BLaER1 (cell line): ENCODE results near the gene IFFO2.
"Not testable (repeated sequence)": the region's sequence is repeated elsewhere in the genome, so short reads cannot be mapped to it uniquely, and the experiment has no call there.

ENCODE experiments used
- H3K27ac ChIP-seq: shearing (Covaris generic); formaldehyde crosslinking; 2 replicates; pipeline ENCODE4 v1.8.1; 2022
- H3K27me3 ChIP-seq: shearing (Covaris generic); formaldehyde crosslinking; 2 replicates; pipeline ENCODE4 v1.8.1; 2022
- H3K36me3 ChIP-seq: shearing (Covaris generic); formaldehyde crosslinking; 2 replicates; pipeline ENCODE4 v1.8.1; 2022
- H3K4me1 ChIP-seq: shearing (Covaris generic); formaldehyde crosslinking; 2 replicates; pipeline ENCODE4 v1.8.1; 2022
- H3K4me2 ChIP-seq: shearing (Covaris generic); formaldehyde crosslinking; 2 replicates; pipeline ENCODE4 v1.8.1; 2022
- H3K4me3 ChIP-seq: shearing (Covaris generic); formaldehyde crosslinking; 2 replicates; pipeline ENCODE4 v1.8.1; 2022
- H3K9ac ChIP-seq: shearing (Covaris generic); formaldehyde crosslinking; 2 replicates; pipeline ENCODE4 v1.8.1; 2022
- H3K9me3 ChIP-seq: shearing (Covaris generic); formaldehyde crosslinking; 2 replicates; pipeline ENCODE4 v1.8.1; 2022
- H4K20me1 ChIP-seq: shearing (Covaris generic); formaldehyde crosslinking; 2 replicates; pipeline ENCODE4 v1.8.1; 2022
- Cebpa-rat ChIP-seq: shearing (Covaris generic); IDR thresholded peaks from 2 replicates; pipeline ENCODE4 v1.8.1; 2022

The IFFO2 gene

DNA sequence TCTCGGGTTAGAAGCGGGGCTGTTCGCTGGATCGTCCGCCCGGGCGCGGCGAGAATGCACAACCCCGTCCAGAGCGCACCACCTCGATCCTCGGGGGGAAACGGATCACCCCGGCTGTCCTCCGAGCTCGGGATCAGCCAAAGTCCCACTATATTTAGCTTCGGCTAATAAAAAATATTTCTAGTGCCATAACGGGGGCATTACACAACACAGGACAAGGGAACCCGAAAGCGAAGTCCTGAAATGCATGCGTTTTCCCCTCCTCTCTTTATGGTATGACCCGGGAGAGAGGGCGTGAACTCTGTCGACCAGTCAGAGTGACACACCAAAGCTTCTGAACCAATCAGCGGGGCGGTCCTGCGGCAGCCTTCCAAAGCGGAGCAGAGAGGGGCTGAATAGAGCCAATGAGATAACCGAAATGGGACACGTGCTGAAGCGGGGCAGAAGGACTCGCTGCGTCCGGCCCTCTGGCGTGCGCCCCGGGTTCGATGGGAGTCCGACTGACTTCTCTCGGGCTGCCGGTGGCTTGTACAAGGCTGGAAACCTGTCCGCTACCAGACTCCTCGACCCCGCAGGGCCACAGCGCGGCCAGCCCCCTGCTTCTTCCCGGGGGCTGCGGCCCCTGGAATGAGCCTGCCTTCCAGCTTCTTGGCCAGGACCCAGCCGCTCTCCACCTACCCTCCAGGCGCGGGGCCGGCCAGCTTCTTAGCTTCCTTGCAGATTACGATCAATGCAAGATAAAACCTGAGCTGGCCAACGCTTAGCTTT lies 53.8 kb downstream of the IFFO2 start, which contains the start of gene ALDH4A1:
ALDH4A1 (minus strand) TSS at position 33 of the 768 bp plus-strand sequence; CDS start at position 1, 32 bp downstream.
- H3K27ac ChIP-seq, result peak within 1 kb of the TSS; percentile 99
- H3K27me3 ChIP-seq, result no peaks in the 10 kb centered on the region
- peaks cover 11% of the 10 kb centered on the region for H3K36me3 ChIP-seq
- H3K9me3 ChIP-seq, result no peaks in the 10 kb centered on the region
- H3K4me1 ChIP-seq, result peaks cover 83% of the 10 kb centered on the region
- no peak for TF ChIP-seq Cebpa-rat
- peak within 1 kb of the TSS; percentile 97 for H3K9ac ChIP-seq
- peaks cover 21% of the 10 kb centered on the region; the same call in 1 of the 2 replicates for H4K20me1 ChIP-seq
- H3K4me2 ChIP-seq, result peak within 1 kb of the TSS; percentile 99
- H3K4me3 ChIP-seq, result peak within 1 kb of the TSS; percentile 95

GRCh38 chr1:18901952-18902522 lies 54.4 kb downstream of the IFFO2 start:
- peaks cover 18% of the 10 kb centered on the region for H3K36me3 ChIP-seq
- H3K9me3 ChIP-seq, result no peaks in the 10 kb centered on the region
- H3K27me3 ChIP-seq, result no peaks in the 10 kb centered on the region
- H3K4me2 ChIP-seq, result peak overlapping the region; percentile 99
- H4K20me1 ChIP-seq, result peaks cover 21% of the 10 kb centered on the region; the same call in 1 of the 2 replicates
- H3K9ac ChIP-seq, result peak overlapping the region; percentile 97
- no peak for TF ChIP-seq Cebpa-rat
- peak overlapping the region; percentile 95 for H3K4me3 ChIP-seq
- H3K4me1 ChIP-seq, result peaks cover 76% of the 10 kb centered on the region
- H3K27ac ChIP-seq, result peak overlapping the region; percentile 99

GRCh38 chr1:18901147-18901951 lies 55.1 kb downstream of the IFFO2 start:
- Histone ChIP-seq H3K4me2 (peak overlapping the region; percentile 99), H3K4me3 (peak overlapping the region; percentile 95)

DNA sequence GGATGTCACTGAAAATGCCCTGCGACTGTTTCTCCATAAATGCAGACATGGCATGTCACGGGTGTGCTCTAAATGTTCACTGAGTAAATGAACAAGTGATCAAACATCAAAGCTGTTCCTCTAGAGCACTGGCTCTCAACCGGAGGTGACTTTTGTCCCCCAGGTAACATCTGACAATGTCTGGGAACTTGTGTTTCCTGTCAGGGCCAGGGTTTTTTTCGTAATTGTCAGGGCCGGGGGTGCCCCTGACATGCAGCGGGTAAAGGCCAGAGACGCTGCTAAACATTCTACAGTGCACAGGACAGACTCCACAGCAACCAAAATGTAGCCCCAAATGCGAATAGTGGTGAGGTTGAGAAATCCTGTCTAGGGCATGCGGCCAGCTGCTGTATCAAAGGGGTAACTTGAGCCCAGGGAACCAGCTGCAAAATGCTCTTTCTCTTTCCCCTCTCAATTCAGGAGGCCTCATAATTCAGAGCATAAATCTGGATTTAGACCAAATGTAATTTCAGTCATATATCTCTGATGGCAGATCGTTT lies 56.1 kb downstream of the IFFO2 start:
- Histone ChIP-seq H3K36me3 (peaks cover 33% of the 10 kb centered on the region), H3K27ac (no peak overlapping the region), H3K4me2 (peak overlapping the region; percentile 99), H4K20me1 (peaks cover 21% of the 10 kb centered on the region; the same call in 1 of the 2 replicates), H3K4me3 (no peak overlapping the region), H3K9ac (no peak overlapping the region), H3K4me1 (peaks cover 59% of the 10 kb centered on the region), H3K9me3 (no peaks in the 10 kb centered on the region), H3K27me3 (no peaks in the 10 kb centered on the region)
- no peak for TF ChIP-seq Cebpa-rat

More at GRCh38 chr1:18901147-18901951, 55.1 kb downstream of the IFFO2 start:
- Histone ChIP-seq H3K27ac (no peak overlapping the region), H4K20me1 (peaks cover 21% of the 10 kb centered on the region; the same call in 1 of the 2 replicates), H3K27me3 (no peaks in the 10 kb centered on the region), H3K4me1 (peaks cover 69% of the 10 kb centered on the region), H3K9me3 (no peaks in the 10 kb centered on the region), H3K36me3 (peaks cover 23% of the 10 kb centered on the region), H3K9ac (peak overlapping the region; percentile 97)
- no peak for TF ChIP-seq Cebpa-rat

GRCh38 chr1:18899363-18900049 lies 57.0 kb downstream of the IFFO2 start:
- no peak for TF ChIP-seq Cebpa-rat
- Histone ChIP-seq H3K9me3 (no peaks in the 10 kb centered on the region), H3K4me2 (peak overlapping the region; percentile 99), H3K27ac (no peak overlapping the region), H3K36me3 (peaks cover 37% of the 10 kb centered on the region), H3K4me3 (no peak overlapping the region), H3K27me3 (no peaks in the 10 kb centered on the region), H3K4me1 (peaks cover 54% of the 10 kb centered on the region), H4K20me1 (peaks cover 21% of the 10 kb centered on the region; the same call in 1 of the 2 replicates), H3K9ac (peak overlapping the region; percentile 43; the same call in 1 of the 2 replicates)

GRCh38 chr1:18898567-18898966 lies 57.9 kb downstream of the IFFO2 start:
- no peak for TF ChIP-seq Cebpa-rat
- H3K27me3 ChIP-seq, result no peaks in the 10 kb centered on the region
- H4K20me1 ChIP-seq, result peaks cover 21% of the 10 kb centered on the region; the same call in 1 of the 2 replicates
- H3K4me3 ChIP-seq, result no peak overlapping the region
- no peak overlapping the region for H3K9ac ChIP-seq
- peak overlapping the region; percentile 99 for H3K4me2 ChIP-seq
- peaks cover 47% of the 10 kb centered on the region for H3K4me1 ChIP-seq
- H3K9me3 ChIP-seq, result no peaks in the 10 kb centered on the region
- peaks cover 37% of the 10 kb centered on the region for H3K36me3 ChIP-seq
- no peak overlapping the region for H3K27ac ChIP-seq

DNA sequence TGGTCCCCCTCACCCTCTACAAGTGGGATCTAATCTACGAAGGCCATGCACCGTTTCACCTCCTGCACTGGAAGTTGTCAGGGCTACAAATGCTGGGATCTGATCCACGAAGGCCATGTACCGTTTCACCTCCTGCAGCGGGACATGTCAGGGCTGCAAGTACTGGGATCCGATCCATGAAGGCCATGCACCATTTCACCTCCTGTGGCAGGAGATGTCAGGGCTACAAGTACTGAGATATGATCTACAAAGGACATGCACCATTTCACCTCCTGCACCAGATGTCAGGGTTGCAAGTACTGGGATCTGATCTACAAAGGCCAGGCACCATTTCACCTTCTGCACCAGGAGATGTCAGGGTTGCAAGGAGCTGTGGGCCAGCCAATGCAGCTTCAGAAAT lies 61.2 kb downstream of the IFFO2 start:
- H3K36me3 ChIP-seq, result peaks cover 37% of the 10 kb centered on the region
- peaks cover 48% of the 10 kb centered on the region for H3K4me1 ChIP-seq
- peaks cover 16% of the 10 kb centered on the region; the same call in 1 of the 2 replicates for H4K20me1 ChIP-seq
- no peak overlapping the region for H3K9ac ChIP-seq
- no peaks in the 10 kb centered on the region for H3K27me3 ChIP-seq
- no peaks in the 10 kb centered on the region for H3K9me3 ChIP-seq
- H3K4me2 ChIP-seq, result no peak overlapping the region
- H3K27ac ChIP-seq, result no peak overlapping the region
- TF ChIP-seq Cebpa-rat, result no peak
- no peak overlapping the region for H3K4me3 ChIP-seq

- Histone ChIP-seq H3K4me3 (no peak overlapping the region), H3K27me3 (no peaks in the 10 kb centered on the region), H4K20me1 (peaks cover 6% of the 10 kb centered on the region; the same call in 1 of the 2 replicates), H3K27ac (no peak overlapping the region), H3K9ac (no peak overlapping the region), H3K4me1 (peaks cover 29% of the 10 kb centered on the region), H3K9me3 (no peaks in the 10 kb centered on the region), H3K36me3 (peaks cover 42% of the 10 kb centered on the region), H3K4me2 (no peak overlapping the region)
- TF ChIP-seq Cebpa-rat, result no peak
Measured at GRCh38 chr1:18893120-18893519, 63.4 kb downstream of the IFFO2 start.

GRCh38 chr1:18891858-18892257 lies 64.6 kb downstream of the IFFO2 start:
- not testable (repeated sequence) for H3K9ac ChIP-seq, H3K4me3 ChIP-seq, H4K20me1 ChIP-seq, H3K27ac ChIP-seq, H3K27me3 ChIP-seq, H3K4me2 ChIP-seq, H3K9me3 ChIP-seq
- Histone ChIP-seq H3K4me1 (peaks cover 29% of the 10 kb centered on the region), H3K36me3 (peaks cover 42% of the 10 kb centered on the region; the same call in 1 of the 2 replicates)
